Prostate gland (tissue), 2 donors: ENCODE data around the gene ZNHIT6. TPM values are rescaled to one million over a fixed set of nuclear protein-coding genes. Genes with fewer than 3 reads are reported as not detected.

Experiments
- DNase-seq: peaks from one replicate; pipeline ENCODE4 v3.0.0-alpha.2; 2019; ENCODE audit warnings: low spot score
- H3K27ac ChIP-seq, 2 donors: fragments of 200-600 bp; sonication (generic); 2 replicates each; pipeline ENCODE4 v1.5.1; 2017 to 2019
- H3K27me3 ChIP-seq: fragments of 200-600 bp; sonication (generic); replicated peaks from 2 replicates; pipeline ENCODE4 v1.5.1; 2019; ENCODE audit not compliant: insufficient read depth
- H3K36me3 ChIP-seq, 2 donors: fragments of 200-600 bp; sonication (generic); 1 replicate in 1 of 2; 2 replicates in 1 of 2; pipeline versions ENCODE4 v1.5.1 to v1.8.1; 2017 to 2019
- H3K4me1 ChIP-seq: fragments of 200-600 bp; sonication (generic); replicated peaks from 2 replicates; pipeline ENCODE4 v1.5.1; 2019
- H3K4me3 ChIP-seq, 2 donors: fragments of 200-600 bp; sonication (generic); 2 replicates each; pipeline ENCODE4 v1.5.1; 2017 to 2019
- H3K9me3 ChIP-seq: fragments of 200-600 bp; sonication (generic); 2 replicates; pipeline ENCODE4 v1.5.1; 2017
- CTCF ChIP-seq, 4 experiments: fragments of 200-600 bp in 2 of 4; fragments of 450-650 bp in 2 of 4; sonication (generic) in 2 of 4; IDR thresholded peaks; 1 replicate in 3 of 4; 2 replicates in 1 of 4; pipeline ENCODE4 v1.5.1; 2016 to 2019; ENCODE audit warnings: antibody characterized with exemption in 4 of 4, mild to moderate bottlenecking in 2 of 4, moderate library complexity in 2 of 4
- POLR2A ChIP-seq: fragments of 450-650 bp; IDR thresholded peaks from one replicate; pipeline ENCODE4 v1.6.1; 2016; ENCODE audit warnings: antibody characterized with exemption, mild to moderate bottlenecking
- POLR2AphosphoS5 ChIP-seq: sonication (generic); formaldehyde crosslinking; IDR thresholded peaks from one replicate; pipeline ENCODE4 v1.6.1; 2017; ENCODE audit warnings: antibody characterized with exemption
- WGBS: methylation state at CpG from one replicate; pipeline ENCODE4 v1.1.5; 2018; 5-methylcytosine and 5-hydroxymethylcytosine counted together
- intact Hi-C: fragments of 100-400 bp; cut with DNase I; formaldehyde crosslinking; loops from one replicate; pipeline ENCODE4 v1.14.2; 2022
- total RNA-seq, 2 donors: library from RNA; depleted of rRNA; stranded (reverse); fragments of >200 nt; gene quantifications; one replicate each; pipeline ENCODE4 v1.1.0, GENCODE V29; 2016

Gene ZNHIT6
- total RNA-seq, 2 donors from 2014 or later = 8.7 to 13.5 TPM

DNA sequence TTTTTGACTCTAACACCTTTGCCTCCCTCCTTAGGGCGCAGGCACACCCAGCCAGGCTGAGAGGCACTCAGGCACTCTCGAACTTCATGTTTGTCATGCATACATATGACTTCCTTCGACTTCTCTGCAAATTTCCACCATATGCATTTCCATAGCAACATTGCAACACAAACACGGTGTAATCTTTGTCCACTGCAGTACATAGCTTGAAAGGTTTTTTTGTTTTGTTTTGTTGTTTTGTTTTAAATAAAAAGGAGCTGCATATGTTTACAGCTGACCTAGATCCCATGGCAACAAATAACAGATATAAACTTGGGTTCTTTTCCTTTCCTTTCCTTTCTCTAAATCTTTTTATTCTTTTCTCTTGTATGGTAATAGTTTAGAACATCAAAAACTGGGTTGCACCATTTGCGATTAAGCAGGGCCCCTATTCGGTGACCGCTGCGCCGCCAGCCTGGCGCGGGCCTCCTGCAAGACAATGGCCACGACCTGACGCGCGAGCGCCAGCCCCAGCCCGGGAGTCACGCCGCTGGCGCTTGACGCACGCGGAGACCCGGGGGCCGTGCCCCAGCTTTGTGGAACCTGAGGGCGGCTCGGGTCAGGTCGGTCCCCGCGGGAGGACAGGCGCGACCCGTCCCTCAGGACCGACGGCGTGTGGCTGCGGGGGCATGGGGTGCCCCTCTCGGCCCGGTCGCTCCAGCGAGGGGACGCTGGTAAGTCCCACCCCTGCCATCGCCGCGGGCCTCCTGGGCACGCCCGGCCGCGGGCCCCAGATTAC, 92.5 kb downstream of the ZNHIT6 start:
- H3K4me3 ChIP-seq = no peak overlapping the region
- no peaks in the 10 kb centered on the region for H3K4me1 ChIP-seq
- no peaks in the 10 kb centered on the region for H3K27me3 ChIP-seq
- intact Hi-C loops = no loop called here
- TF ChIP-seq POLR2AphosphoS5 = no peak
- no peak for TF ChIP-seq POLR2A
- no peak overlapping the region for H3K27ac ChIP-seq
- no peaks in the 10 kb centered on the region for H3K36me3 ChIP-seq
- DNase-seq = no peak
- WGBS = 43% methylated on average over 45 of the region's 49 CpGs
- no peaks in the 10 kb centered on the region for H3K9me3 ChIP-seq

GRCh38 chr1:85612704-85613361, 95.4 kb downstream of the ZNHIT6 start:
- Histone ChIP-seq H3K36me3 (no peaks in the 10 kb centered on the region), H3K9me3 (no peaks in the 10 kb centered on the region), H3K4me3 (no peak overlapping the region), H3K4me1 (no peaks in the 10 kb centered on the region), H3K27me3 (no peaks in the 10 kb centered on the region), H3K27ac (no peak overlapping the region)
- WGBS = 45% methylated on average over 6 of the region's 6 CpGs
- intact Hi-C loops = no loop called here
- no peak for DNase-seq
- TF ChIP-seq CTCF (IDR thresholded peaks at IDR 0.05) (peak in 1 of 4 experiments; percentile 37), POLR2AphosphoS5 (no peak), POLR2A (no peak)

- Histone ChIP-seq H3K9me3 (no peaks in the 10 kb centered on the region), H3K27me3 (no peaks in the 10 kb centered on the region), H3K4me3 (no peak overlapping the region), H3K36me3 (no peaks in the 10 kb centered on the region), H3K27ac (no peak overlapping the region), H3K4me1 (no peaks in the 10 kb centered on the region)
- peak; percentile 9 for DNase-seq
- WGBS = 75% methylated on average over 5 of the region's 5 CpGs
- TF ChIP-seq CTCF (IDR thresholded peaks at IDR 0.05) = no peak
- TF ChIP-seq POLR2A = no peak
- TF ChIP-seq POLR2AphosphoS5 = no peak
- intact Hi-C loops = no loop called here
These were observed 96.4 kb downstream of the ZNHIT6 start for GRCh38 chr1:85611856-85612255.

GRCh38 chr1:85611425-85611824, 96.8 kb downstream of the ZNHIT6 start:
- H3K27me3 ChIP-seq = no peaks in the 10 kb centered on the region
- H3K9me3 ChIP-seq = no peaks in the 10 kb centered on the region
- no peaks in the 10 kb centered on the region for H3K36me3 ChIP-seq
- intact Hi-C loops = no loop called here
- H3K27ac ChIP-seq = no peak overlapping the region
- no peak for DNase-seq
- no peak overlapping the region for H3K4me3 ChIP-seq
- no peaks in the 10 kb centered on the region for H3K4me1 ChIP-seq
- TF ChIP-seq CTCF (IDR thresholded peaks at IDR 0.05) (no peak), POLR2A (no peak), POLR2AphosphoS5 (no peak)
- 94% methylated on average over 2 of the region's 2 CpGs for WGBS

DNA sequence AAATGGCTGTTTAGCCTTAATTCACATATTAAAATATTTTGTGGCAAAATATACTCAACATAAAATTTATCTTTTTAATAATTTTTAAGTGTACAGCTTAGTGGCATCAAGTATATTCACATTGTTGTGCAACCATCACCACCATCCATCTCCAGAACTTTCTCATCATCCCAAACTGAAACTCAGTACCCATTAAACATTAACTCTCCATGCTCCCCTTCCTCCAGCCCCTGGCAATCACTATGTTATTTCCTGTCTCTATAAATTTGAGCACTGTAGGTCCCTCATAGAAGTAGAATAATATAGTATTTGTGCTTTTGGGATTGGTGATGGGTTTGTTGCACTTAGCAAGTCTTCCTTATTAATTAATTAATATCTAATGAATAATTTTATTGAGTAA, 98.3 kb downstream of the ZNHIT6 start:
- DNase-seq = no peak
- TF ChIP-seq POLR2A = no peak
- TF ChIP-seq POLR2AphosphoS5 = no peak
- TF ChIP-seq CTCF (IDR thresholded peaks at IDR 0.05) = no peak
- no peaks in the 10 kb centered on the region for H3K36me3 ChIP-seq

More for the DNA sequence above, 98.3 kb downstream of the ZNHIT6 start:
- no peaks in the 10 kb centered on the region for H3K9me3 ChIP-seq
- H3K27ac ChIP-seq = no peak overlapping the region
- intact Hi-C loops = no loop called here
- H3K27me3 ChIP-seq = no peaks in the 10 kb centered on the region
- H3K4me1 ChIP-seq = no peaks in the 10 kb centered on the region
- no peak overlapping the region for H3K4me3 ChIP-seq
